Heart left ventricle (tissue), 13 donors: ENCODE data around the gene ZBTB7C.

Source experiments
- CTCF ChIP-seq, 12 donors: fragments of 200-600 bp; sonication (generic) in 4 of 12; IDR thresholded peaks; one replicate each; pipeline versions ENCODE4 v1.5.0 to v1.8.0; 2018 to 2022; ENCODE audit warnings: antibody characterized with exemption in 12 of 12, mild to moderate bottlenecking in 5 of 12
- POLR2A ChIP-seq, 2 donors: fragments of 450-650 bp; IDR thresholded peaks; one replicate each; pipeline ENCODE4 v1.6.1; 2017; ENCODE audit warnings: antibody characterized with exemption in 2 of 2, mild to moderate bottlenecking in 2 of 2, moderate library complexity in 2 of 2
- donor health status: ischemic (EF 13 %, LVEDD 7.1; RV severe dilation, severe dysfunction).
- donor health status: DM: no; HTN: yes; CAD: no.
- donor health status: DM: no; HTN: no; CAD: no.
- donor health status: ischemic (EF 25% LVEDD 6.9; RV normal size, moderate dysfunction).
- donor health status: ischemic (EF 25% LVEDD 5.7; RV mildly dilated, moderate dysfunction).
- donor health status: ischemic (EF 35%, LVEDD 5.7; RV mildly dilated, moderate dysfunction).
- donor health status: nonischemic (EF 11% LVEDD 7.7; RV severe dilation, severe dysfunction).
- donor health status: DM: yes; HTN: yes; CAD: no.
- donor health status: PGD.
- donor health status: ischemic (EF 29% LVEDD 5.4; RV normal size, mild dysfunction).
- donor health status: nonischemic (EF 23%, LVEDD 6.1; RV moderate dilation, normal function).

DNA sequence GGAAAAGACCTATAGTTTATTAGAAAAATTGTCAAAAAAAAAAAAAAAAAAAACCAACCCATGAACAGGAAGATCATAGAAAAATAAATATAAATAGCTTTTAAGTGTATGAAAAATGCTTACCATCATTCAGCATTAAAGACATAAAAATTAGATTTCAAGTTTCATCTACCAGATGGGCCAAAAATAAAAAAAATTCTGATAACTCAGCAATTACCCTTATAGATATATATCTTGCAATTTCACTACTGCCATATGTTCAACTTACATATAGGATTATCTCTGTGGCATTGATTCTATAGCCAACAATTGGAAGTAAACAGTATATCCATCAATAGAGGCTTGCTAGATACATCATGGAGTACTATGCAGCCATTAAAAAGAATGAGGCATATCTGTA is 352.2 kb downstream of the ZBTB7C start:
- TF ChIP-seq CTCF (IDR thresholded peaks at IDR 0.05): no peak
- no peak for TF ChIP-seq POLR2A (IDR thresholded peaks at IDR 0.05)
